Activated CD8-positive, alpha-beta memory T cell treated with anti-CD3 and anti-CD28 coated beads, Interleukin-2, amount 50 U/mL, for 24 hours (primary cell): ENCODE data around the gene TYW3.

Experiments used
- DNase-seq: peaks from one replicate; pipeline ENCODE4 v3.0.0-alpha.2; 2020; ENCODE audit errors: extremely low read depth

Gene TYW3

GRCh38 chr1:74790453-74790852, 57.5 kb downstream of the TYW3 start:
- no peak for DNase-seq

- no peak for DNase-seq
Measured at GRCh38 chr1:74791491-74791890, 58.5 kb downstream of the TYW3 start.

DNA sequence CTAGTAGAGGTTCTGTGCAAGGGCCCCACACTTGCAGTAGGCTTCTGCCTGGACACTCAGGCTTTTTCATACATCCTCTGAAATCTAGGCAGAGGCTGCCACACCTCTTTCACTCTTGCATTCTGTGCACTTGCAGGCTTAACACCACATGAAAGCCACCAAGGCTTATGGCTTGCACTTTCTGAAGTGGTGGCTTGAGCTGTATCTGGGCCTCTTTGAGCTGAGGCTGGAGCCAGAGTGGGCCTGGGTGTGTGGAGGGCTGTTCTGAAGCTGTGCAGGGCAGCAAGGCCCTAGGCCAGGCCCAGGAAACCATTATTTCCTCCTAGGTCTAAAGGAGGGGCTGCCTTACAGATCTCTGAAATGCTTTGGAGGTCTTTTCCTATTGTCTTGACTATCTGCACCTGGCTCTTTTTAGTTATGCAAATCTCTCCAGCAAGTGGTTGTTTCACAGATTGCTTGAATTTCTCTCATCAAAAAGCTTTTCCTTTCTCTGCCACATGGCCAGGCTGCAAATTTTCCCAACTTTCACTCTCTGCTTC, 66.2 kb downstream of the TYW3 start:
- DNase-seq = no peak

- DNase-seq = no peak
Measured at GRCh38 chr1:74811436-74812179, 78.7 kb downstream of the TYW3 start.

GRCh38 chr1:74812180-74812541, 79.2 kb downstream of the TYW3 start:
- DNase-seq = no peak
